ENCODE measurements around the gene PEX1.
"Not testable (repeated sequence)": the region's sequence is repeated elsewhere in the genome, so short reads cannot be mapped to it uniquely, and the experiment has no call there.

Gene PEX1

GRCh38 chr7:92504563-92504962 is 23.8 kb downstream of the PEX1 start:
- no peak for DNase-seq

- DNase-seq, result no peak
Measured at GRCh38 chr7:92503767-92504166, 24.6 kb downstream of the PEX1 start.

GRCh38 chr7:92498557-92498956 is 29.8 kb downstream of the PEX1 start:
- DNase-seq, result no peak

- no peak for DNase-seq
Measured at GRCh38 chr7:92496876-92497275, 31.4 kb downstream of the PEX1 start.

GRCh38 chr7:92489634-92490033 is 38.7 kb downstream of the PEX1 start:
- DNase-seq, result no peak

- DNase-seq, result no peak
Measured at GRCh38 chr7:92487804-92488203, 40.5 kb downstream of the PEX1 start.

- no peak for DNase-seq
Measured at GRCh38 chr7:92485974-92486373, 42.3 kb downstream of the PEX1 start.

- DNase-seq, result no peak
Measured at GRCh38 chr7:92485267-92485892, 42.9 kb downstream of the PEX1 start.

- not testable (repeated sequence) for DNase-seq
Measured at GRCh38 chr7:92484226-92484625, 44.1 kb downstream of the PEX1 start.

GRCh38 chr7:92483624-92484023 is 44.7 kb downstream of the PEX1 start:
- not testable (repeated sequence) for DNase-seq

- not testable (repeated sequence) for DNase-seq
Measured at GRCh38 chr7:92479146-92479545, 49.2 kb downstream of the PEX1 start.

- DNase-seq, result no peak
Measured at GRCh38 chr7:92478711-92479110, 49.6 kb downstream of the PEX1 start.

- DNase-seq, result no peak
Measured at GRCh38 chr7:92478095-92478494, 50.2 kb downstream of the PEX1 start.

GRCh38 chr7:92477681-92478080 is 50.6 kb downstream of the PEX1 start, which contains the start of gene ERVW-1:
TSS of gene ERVW-1 (minus strand) at chr7:92477946. CDS start at chr7:92470381, 7,565 bp downstream.
- DNase-seq, result not testable (repeated sequence)

- not testable (repeated sequence) for DNase-seq
Measured at GRCh38 chr7:92475851-92476590, 52.3 kb downstream of the PEX1 start.

- not testable (repeated sequence) for DNase-seq
Measured at GRCh38 chr7:92475261-92475770, 53.0 kb downstream of the PEX1 start.

GRCh38 chr7:92473989-92474388 is 54.3 kb downstream of the PEX1 start:
- DNase-seq, result not testable (repeated sequence)

GRCh38 chr7:92468589-92468988 is 59.7 kb downstream of the PEX1 start:
- not testable (repeated sequence) for DNase-seq

- no peak for DNase-seq
Measured at GRCh38 chr7:92466682-92467081, 61.6 kb downstream of the PEX1 start.

GRCh38 chr7:92464515-92464914 is 63.8 kb downstream of the PEX1 start:
- no peak for DNase-seq

- no peak for DNase-seq
Measured at GRCh38 chr7:92462560-92462959, 65.8 kb downstream of the PEX1 start.

- DNase-seq, result peak; percentile 39
Measured at GRCh38 chr7:92461027-92462003, 67.0 kb downstream of the PEX1 start.

- DNase-seq, result no peak
Measured at GRCh38 chr7:92460510-92460909, 67.8 kb downstream of the PEX1 start.
